Measurements from ENCODE around the gene WDR47.

- TF ChIP-seq CTCF (IDR thresholded peaks at IDR 0.05) (no peak), SMC3 (IDR thresholded peaks at IDR 0.05) (no peak), GATA3 (IDR thresholded peaks at IDR 0.05; ENCODE audit: borderline replicate concordance) (no peak), TP53 (CRISPR knock-in tag; IDR thresholded peaks at IDR 0.05) (no peak), JUNB (IDR thresholded peaks at IDR 0.05) (no peak), EP300 (IDR thresholded peaks at IDR 0.05) (no peak), RFX5 (IDR thresholded peaks at IDR 0.05) (no peak), ZC3H11A (IDR thresholded peaks at IDR 0.05) (no peak), RNF2 (IDR thresholded peaks at IDR 0.05; ENCODE audit: borderline replicate concordance, low read depth) (no peak)
These were observed 33.9 kb upstream of the WDR47 start, which contains the start of gene TAF13 for GRCh38 chr1:109075531-109076490.

Data from A549 (cell line).